ENCODE measurements around the gene GAS7.

The GAS7 gene

DNA sequence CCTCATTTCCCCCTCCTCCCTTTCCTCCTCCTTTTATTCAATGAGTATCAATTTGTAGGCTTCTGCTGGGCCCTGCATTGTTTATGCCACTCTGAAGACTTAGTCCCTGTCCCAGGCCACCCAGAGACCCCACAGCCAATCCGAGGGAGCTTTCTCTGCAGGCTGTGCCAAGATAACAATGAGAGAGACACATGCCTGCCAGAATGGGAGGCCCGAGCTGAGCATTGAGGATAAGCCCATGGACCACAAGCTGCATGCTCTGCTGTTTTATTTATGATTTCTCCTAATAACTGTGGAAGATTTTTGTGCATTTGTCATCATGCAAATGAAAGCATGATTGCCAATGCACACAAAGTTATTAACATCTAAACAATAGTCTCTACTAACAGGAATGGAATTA, 296.3 kb downstream of the GAS7 start:
- no peak overlapping the region for H3K4me3 ChIP-seq (ENCODE audit: low read depth, low read length)
- DNase-seq (ENCODE audit: low read depth) = no peak
- TF ChIP-seq, protein P1, sequence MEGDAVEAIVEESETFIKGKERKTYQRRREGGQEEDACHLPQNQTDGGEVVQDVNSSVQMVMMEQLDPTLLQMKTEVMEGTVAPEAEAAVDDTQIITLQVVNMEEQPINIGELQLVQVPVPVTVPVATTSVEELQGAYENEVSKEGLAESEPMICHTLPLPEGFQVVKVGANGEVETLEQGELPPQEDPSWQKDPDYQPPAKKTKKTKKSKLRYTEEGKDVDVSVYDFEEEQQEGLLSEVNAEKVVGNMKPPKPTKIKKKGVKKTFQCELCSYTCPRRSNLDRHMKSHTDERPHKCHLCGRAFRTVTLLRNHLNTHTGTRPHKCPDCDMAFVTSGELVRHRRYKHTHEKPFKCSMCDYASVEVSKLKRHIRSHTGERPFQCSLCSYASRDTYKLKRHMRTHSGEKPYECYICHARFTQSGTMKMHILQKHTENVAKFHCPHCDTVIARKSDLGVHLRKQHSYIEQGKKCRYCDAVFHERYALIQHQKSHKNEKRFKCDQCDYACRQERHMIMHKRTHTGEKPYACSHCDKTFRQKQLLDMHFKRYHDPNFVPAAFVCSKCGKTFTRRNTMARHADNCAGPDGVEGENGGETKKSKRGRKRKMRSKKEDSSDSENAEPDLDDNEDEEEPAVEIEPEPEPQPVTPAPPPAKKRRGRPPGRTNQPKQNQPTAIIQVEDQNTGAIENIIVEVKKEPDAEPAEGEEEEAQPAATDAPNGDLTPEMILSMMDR (conservative IDR thresholded peaks at IDR 0.05; ENCODE audit: low read depth, low read length) = no peak

DNA sequence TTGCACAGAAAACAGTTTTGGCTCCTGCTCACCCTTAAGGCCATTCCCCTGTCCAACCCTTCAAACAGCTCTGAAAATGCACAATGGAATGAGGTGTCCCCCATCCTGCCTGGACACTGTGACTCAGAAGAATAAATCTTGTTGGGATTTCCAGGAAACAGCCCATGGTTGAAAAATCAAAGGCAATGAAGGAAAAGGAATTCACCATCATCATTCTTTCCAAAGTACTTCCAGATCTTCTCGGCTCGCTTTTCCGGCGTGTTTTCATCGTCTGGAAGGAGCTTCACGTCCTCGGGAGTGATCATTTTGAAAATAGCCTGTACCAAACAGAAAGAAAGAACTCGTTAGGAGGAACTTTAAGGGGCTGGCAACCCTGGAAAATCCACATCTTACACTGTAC, 297.6 kb downstream of the GAS7 start:
- TF ChIP-seq, protein P1 (conservative IDR thresholded peaks at IDR 0.05; ENCODE audit: low read depth, low read length) = no peak
- no peak overlapping the region for H3K4me3 ChIP-seq (ENCODE audit: low read depth, low read length)
- no peak for DNase-seq (ENCODE audit: low read depth)

DNA sequence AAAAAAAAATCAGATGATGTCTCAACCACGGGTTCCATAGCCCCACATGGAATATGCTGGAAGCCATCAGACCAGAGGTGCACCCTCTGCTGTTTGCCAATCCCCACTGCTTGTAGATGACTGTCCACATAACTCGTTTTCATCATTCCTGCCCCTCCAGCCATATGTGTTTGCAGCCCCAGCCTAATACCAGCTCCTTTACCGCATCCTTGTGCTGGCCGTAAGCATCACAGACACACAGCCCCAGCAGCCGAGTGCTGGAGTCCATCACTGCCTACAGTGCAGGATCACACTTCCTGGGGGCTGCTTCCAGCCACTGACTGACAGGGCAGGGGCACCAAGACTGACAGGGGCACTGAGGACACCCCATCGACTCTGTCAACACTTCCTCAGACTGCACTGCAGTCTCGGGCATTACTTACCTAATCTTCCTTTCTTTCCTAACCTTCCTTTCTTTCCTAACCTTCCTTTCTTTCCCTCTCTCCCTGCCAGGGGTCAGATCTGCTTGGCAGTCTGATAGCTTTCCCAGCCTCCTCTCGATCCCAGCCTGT, 298.3 kb downstream of the GAS7 start:
- no peak overlapping the region for H3K4me3 ChIP-seq (ENCODE audit: low read depth, low read length)
- no peak for DNase-seq (ENCODE audit: low read depth)
- TF ChIP-seq, protein P1 (conservative IDR thresholded peaks at IDR 0.05; ENCODE audit: low read depth, low read length) = no peak

DNA sequence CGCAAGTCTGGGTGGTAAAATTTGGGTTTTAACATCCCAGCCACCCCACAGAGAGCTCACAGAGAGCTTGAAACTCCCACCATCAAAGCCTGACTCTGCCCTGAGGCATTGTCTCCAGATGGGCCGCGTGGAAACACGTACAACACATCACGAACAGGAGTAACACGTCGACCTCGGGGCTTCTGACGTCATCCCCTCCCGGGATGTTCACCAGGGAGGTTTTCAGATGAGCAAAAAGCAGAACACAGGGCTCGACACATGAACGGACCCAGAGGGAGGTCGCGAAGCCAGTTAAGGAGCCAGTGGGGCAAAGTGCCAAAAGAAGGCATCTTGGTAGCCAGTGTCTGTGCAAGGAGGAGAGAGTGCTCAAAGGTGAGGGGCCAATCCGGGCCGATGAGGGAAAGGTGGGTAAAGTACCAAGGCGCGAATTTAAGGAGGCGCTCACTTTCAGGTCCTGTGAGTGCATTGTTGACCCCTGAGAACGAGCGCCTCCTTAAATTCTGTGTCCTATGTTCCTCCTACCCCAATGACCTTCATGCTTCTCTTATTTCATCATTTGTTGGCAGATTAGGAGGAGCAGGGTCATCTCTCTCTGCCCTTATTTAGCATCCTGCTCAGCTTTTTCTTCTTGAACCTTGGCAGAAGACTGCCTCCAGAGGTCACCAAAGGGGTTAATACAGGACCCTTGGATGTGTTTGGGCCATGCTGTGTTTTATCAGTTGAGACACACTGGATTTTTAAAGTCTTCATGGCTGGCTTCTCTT, 298.9 kb downstream of the GAS7 start:
- no peak for DNase-seq (ENCODE audit: low read depth)
- TF ChIP-seq, protein P1 (conservative IDR thresholded peaks at IDR 0.05; ENCODE audit: low read depth, low read length) = no peak
- H3K4me3 ChIP-seq (ENCODE audit: low read depth, low read length) = no peak overlapping the region

DNA sequence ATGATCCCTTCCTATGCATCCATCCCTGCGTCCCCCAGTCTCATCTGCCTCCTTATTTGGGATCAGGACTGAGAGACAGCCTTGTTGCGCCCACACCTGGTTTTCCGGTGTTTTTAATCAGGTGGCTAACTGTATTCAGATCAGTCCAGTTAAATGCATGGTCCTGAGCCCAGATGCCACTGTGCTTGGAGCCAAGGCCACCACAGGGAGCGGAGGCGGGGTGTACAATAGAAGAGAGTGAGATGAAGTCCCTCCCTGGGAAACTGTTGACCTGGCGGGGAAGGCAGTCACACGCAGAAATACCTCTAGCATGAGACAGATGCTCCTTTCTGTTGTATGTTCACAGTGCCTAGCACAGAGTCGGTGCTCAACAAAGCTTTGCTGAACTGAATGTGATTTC, 299.6 kb downstream of the GAS7 start:
- TF ChIP-seq, protein P1 (conservative IDR thresholded peaks at IDR 0.05; ENCODE audit: low read depth, low read length) = no peak
- DNase-seq (ENCODE audit: low read depth) = no peak
- no peak overlapping the region for H3K4me3 ChIP-seq (ENCODE audit: low read depth, low read length)

DNA sequence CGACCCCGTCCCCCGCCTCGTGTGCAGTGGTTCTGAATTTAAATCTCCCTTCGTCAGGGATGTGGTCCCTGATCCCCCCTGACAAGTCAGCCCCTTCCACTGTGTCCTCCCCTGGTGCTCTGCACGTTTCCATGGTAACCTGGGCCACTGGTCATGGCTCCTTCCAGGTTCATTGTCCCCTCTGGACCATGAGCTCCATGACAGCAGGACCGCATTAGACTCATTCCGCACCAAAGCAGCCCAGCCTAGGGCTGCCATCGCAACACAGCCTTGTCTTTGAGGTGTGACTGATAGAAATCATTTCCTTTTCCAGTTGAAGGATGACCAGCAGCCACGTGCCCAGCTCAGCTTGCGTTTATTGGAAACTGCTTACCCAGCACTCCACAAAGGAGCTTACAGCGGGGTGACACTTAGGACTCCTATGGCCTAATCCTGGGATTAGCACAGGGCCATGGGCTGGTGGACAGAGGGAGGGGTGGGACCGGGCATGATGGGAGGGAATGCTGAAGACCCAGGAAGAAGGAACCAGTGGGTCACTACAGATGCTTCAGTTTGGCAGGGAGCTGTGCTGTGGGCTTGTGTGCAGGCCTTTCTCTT, 300.9 kb downstream of the GAS7 start:
- TF ChIP-seq, protein P1 (conservative IDR thresholded peaks at IDR 0.05; ENCODE audit: low read depth, low read length) = no peak
- no peak for DNase-seq (ENCODE audit: low read depth)
- no peak overlapping the region for H3K4me3 ChIP-seq (ENCODE audit: low read depth, low read length)

All from choroid plexus epithelial cell (primary cell).